MM.1S (cell line): Measurements from ENCODE around the gene UQCC2.

Experiments
- EZH2phosphoT487 ChIP-seq: fragments of 300-600 bp; sonication (generic); IDR thresholded peaks from 2 replicates; pipeline ENCODE4 v1.6.1; 2018; ENCODE audit warnings: antibody characterized with exemption, low read length
- TF ChIP-seq, protein P1 (sequence below): fragments of 300-600 bp; sonication (generic); IDR thresholded peaks from 2 replicates; pipeline ENCODE4 v1.5.1; 2016; ENCODE audit warnings: antibody characterized with exemption, low read length, mixed read lengths

DNA sequence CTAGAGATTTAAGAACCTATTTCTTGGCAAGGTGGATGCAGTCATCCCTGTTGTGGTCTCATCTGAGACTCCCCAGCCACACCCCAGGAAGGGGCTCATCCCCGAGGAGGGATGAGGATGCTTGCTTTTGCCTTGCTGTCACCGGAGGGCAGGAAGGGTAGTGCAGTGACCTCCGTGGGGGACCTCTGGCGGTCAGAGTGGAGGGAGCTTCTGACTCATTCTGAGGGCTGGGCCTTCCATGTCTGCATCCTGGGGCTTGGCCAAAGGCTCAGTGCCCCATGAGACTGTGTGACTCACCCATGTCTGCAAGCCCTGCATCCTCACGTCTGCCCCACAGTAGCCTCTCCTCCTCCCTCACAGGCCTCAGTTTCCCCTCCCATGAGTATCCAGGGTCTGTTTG is 38.7 kb downstream of the UQCC2 start:
- TF ChIP-seq EZH2phosphoT487, result no peak
- TF ChIP-seq, protein P1, sequence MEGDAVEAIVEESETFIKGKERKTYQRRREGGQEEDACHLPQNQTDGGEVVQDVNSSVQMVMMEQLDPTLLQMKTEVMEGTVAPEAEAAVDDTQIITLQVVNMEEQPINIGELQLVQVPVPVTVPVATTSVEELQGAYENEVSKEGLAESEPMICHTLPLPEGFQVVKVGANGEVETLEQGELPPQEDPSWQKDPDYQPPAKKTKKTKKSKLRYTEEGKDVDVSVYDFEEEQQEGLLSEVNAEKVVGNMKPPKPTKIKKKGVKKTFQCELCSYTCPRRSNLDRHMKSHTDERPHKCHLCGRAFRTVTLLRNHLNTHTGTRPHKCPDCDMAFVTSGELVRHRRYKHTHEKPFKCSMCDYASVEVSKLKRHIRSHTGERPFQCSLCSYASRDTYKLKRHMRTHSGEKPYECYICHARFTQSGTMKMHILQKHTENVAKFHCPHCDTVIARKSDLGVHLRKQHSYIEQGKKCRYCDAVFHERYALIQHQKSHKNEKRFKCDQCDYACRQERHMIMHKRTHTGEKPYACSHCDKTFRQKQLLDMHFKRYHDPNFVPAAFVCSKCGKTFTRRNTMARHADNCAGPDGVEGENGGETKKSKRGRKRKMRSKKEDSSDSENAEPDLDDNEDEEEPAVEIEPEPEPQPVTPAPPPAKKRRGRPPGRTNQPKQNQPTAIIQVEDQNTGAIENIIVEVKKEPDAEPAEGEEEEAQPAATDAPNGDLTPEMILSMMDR, result no peak
